K562 (cell line): ENCODE measurements around the gene SCYGR2.

Experiments used
- CBFA2T3 ChIP-seq: fragments of 450-650 bp; IDR thresholded peaks from 2 replicates; pipeline ENCODE4 v1.6.1; 2017
- POLR2A ChIP-seq: fragments of 450-650 bp; conservative IDR thresholded peaks from 2 replicates; pipeline ENCODE4 v1.6.1; 2016
- RERE ChIP-seq: sonication (generic); formaldehyde crosslinking; IDR thresholded peaks from 2 replicates; pipeline ENCODE4 v1.8.0; 2023; ENCODE audit warnings: missing genetic modification reagents, mild to moderate bottlenecking, borderline replicate concordance
- TAF7 ChIP-seq: fragments of 450-650 bp; IDR thresholded peaks from 2 replicates; pipeline ENCODE4 v1.6.1; 2016; ENCODE audit warnings: missing genetic modification characterization, missing compliant biosample characterization
- ZBTB7A ChIP-seq: IDR thresholded peaks from 2 replicates; pipeline ENCODE4 v1.6.1; 2011; ENCODE audit warnings: low read depth, mild to moderate bottlenecking, low read length, moderate library complexity, borderline replicate concordance; ENCODE audit not compliant: control insufficient read depth
- TF ChIP-seq, protein P1 (sequence below), 3 experiments: IDR thresholded peaks in 2 of 3; conservative IDR thresholded peaks in 1 of 3; 2 replicates each; pipeline ENCODE4 v1.5.1; 2011 to 2012; ENCODE audit warnings: low read length in 3 of 3, mild to moderate bottlenecking in 3 of 3, control low read depth in 2 of 3, improper control_type of control experiment in 1 of 3, inconsistent platforms in 1 of 3, low read depth in 1 of 3, mixed read lengths in 1 of 3, moderate library complexity in 1 of 3; ENCODE audit not compliant: insufficient read depth in 2 of 3

GRCh38 chr2:227615906-227616305 lies 17.2 kb downstream of the SCYGR2 start:
- TF ChIP-seq RERE (CRISPR knock-in tag): no peak
- TF ChIP-seq, protein P1, sequence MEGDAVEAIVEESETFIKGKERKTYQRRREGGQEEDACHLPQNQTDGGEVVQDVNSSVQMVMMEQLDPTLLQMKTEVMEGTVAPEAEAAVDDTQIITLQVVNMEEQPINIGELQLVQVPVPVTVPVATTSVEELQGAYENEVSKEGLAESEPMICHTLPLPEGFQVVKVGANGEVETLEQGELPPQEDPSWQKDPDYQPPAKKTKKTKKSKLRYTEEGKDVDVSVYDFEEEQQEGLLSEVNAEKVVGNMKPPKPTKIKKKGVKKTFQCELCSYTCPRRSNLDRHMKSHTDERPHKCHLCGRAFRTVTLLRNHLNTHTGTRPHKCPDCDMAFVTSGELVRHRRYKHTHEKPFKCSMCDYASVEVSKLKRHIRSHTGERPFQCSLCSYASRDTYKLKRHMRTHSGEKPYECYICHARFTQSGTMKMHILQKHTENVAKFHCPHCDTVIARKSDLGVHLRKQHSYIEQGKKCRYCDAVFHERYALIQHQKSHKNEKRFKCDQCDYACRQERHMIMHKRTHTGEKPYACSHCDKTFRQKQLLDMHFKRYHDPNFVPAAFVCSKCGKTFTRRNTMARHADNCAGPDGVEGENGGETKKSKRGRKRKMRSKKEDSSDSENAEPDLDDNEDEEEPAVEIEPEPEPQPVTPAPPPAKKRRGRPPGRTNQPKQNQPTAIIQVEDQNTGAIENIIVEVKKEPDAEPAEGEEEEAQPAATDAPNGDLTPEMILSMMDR (IDR thresholded peaks at IDR 0.05 in 2 of 3, conservative IDR thresholded peaks at IDR 0.05 in 1 of 3; ENCODE audit: insufficient read depth in 2 of 3, low read depth in 1 of 3, low read length in 3 of 3): no peak
- TF ChIP-seq ZBTB7A: no peak
- TF ChIP-seq TAF7 (tag): no peak
- TF ChIP-seq POLR2A: no peak
- TF ChIP-seq CBFA2T3: no peak
